ENCODE measurements around the gene MXD3. TPM values are rescaled to one million over a fixed set of nuclear protein-coding genes. Genes with fewer than 3 reads are reported as not detected.

The MXD3 gene
- total and polyA plus RNA-seq, 2 donors (not counting 1 experiment from before 2014, with no cell fraction given), result 11.5 to 14.8 TPM

GRCh38 chr5:177295924-177296323, 15.8 kb downstream of the MXD3 start:
- H3K4me1 ChIP-seq (ENCODE audit: control insufficient read depth in 2 of 2, insufficient read depth in 2 of 2, low read length in 2 of 2), result peaks cover 44 to 62% of the 10 kb centered on the region in 2 donors
- no peaks in the 10 kb centered on the region for H3K9me3 ChIP-seq (ENCODE audit: control extremely low read depth in 1 of 3, control insufficient read depth in 2 of 3, insufficient read depth in 1 of 3, low read length in 2 of 3)
- H2AFZ ChIP-seq (ENCODE audit: insufficient read depth, low read depth, low read length, poor library complexity, severe bottlenecking), result no peak overlapping the region
- H3K4me3 ChIP-seq (ENCODE audit: control extremely low read depth in 1 of 5, extremely low read depth in 1 of 5, insufficient read depth in 1 of 5, low read depth in 2 of 5, low read length in 4 of 5), result no peak overlapping the region
- H3K4me2 ChIP-seq (replicated peaks; ENCODE audit: low read depth, low read length, poor library complexity, severe bottlenecking), result peak overlapping the region; percentile 58
- no peaks in the 10 kb centered on the region for H3K27me3 Mint-ChIP-seq
- no peaks in the 10 kb centered on the region for H3K9me3 Mint-ChIP-seq (ENCODE audit: insufficient read depth)
- POLR2A ChIA-PET, result interaction anchor here (0.6 to 1.0 kb wide), 2 partner anchors 7 to 123 kb away, joined by 3 to 8 read pairs; no protein-coding TSS in a partner anchor
- intact Hi-C loops (cut with micrococcal nuclease), result no loop called here
- ATAC-seq (ENCODE audit: low read depth) (no peak), DNase-seq (peak; percentile 37)
- peak overlapping the region; percentile 59 for H3K4me3 Mint-ChIP-seq
- H3K27me3 ChIP-seq (replicated peaks in 1 of 4; ENCODE audit: control extremely low read depth in 1 of 4, control insufficient read depth in 3 of 4, insufficient read depth in 4 of 4, low read length in 3 of 4), result no peaks in the 10 kb centered on the region
- TF ChIP-seq CTCF (IDR thresholded peaks at IDR 0.05), result no peak
- TF ChIP-seq EZH2 (IDR thresholded peaks at IDR 0.05; ENCODE audit: borderline replicate concordance, insufficient read depth, low read depth, low read length, poor library complexity, severe bottlenecking), result no peak
- H3K36me3 ChIP-seq (replicated peaks in 1 of 2; ENCODE audit: control extremely low read depth in 1 of 2, control insufficient read depth in 1 of 2, extremely low read depth in 1 of 2, insufficient read depth in 2 of 2, low read length in 1 of 2), result peaks cover 20 to 44% of the 10 kb centered on the region in 2 experiments
- peak overlapping the region; percentile 54 for H3K27ac Mint-ChIP-seq
- H3K79me2 ChIP-seq (ENCODE audit: control insufficient read depth, insufficient read depth, low read length), result peaks cover 4% of the 10 kb centered on the region
- no peak overlapping the region for H3K9ac ChIP-seq (ENCODE audit: low read length)
- CTCF ChIA-PET, result interaction anchor here (0.5 to 1.9 kb wide), 2 partner anchors 13 to 738 kb away, joined by 3 to 6 read pairs; no protein-coding TSS in a partner anchor
- no peaks in the 10 kb centered on the region for H4K20me1 ChIP-seq (ENCODE audit: control insufficient read depth, insufficient read depth, low read length, poor library complexity, severe bottlenecking)
- WGBS (ENCODE audit: insufficient coverage), result 39% methylated on average over 7 of the region's 9 CpGs
- H3K4me1 Mint-ChIP-seq, result peaks cover 57% of the 10 kb centered on the region
- H3K27ac ChIP-seq (ENCODE audit: low read length in 2 of 2), result peak overlapping the region in 1 of 2 donors; percentile 54

- Histone ChIP-seq H3K27ac (ENCODE audit: low read length in 2 of 2) (peak overlapping the region in 1 of 2 donors; percentile 54), H3K9me3 (ENCODE audit: control extremely low read depth in 1 of 3, control insufficient read depth in 2 of 3, insufficient read depth in 1 of 3, low read length in 2 of 3) (no peaks in the 10 kb centered on the region), H3K4me3 (ENCODE audit: control extremely low read depth in 1 of 5, extremely low read depth in 1 of 5, insufficient read depth in 1 of 5, low read depth in 2 of 5, low read length in 4 of 5) (no peak overlapping the region), H3K79me2 (ENCODE audit: control insufficient read depth, insufficient read depth, low read length) (peaks cover 4% of the 10 kb centered on the region), H3K36me3 (replicated peaks in 1 of 2; ENCODE audit: control extremely low read depth in 1 of 2, control insufficient read depth in 1 of 2, extremely low read depth in 1 of 2, insufficient read depth in 2 of 2, low read length in 1 of 2) (peaks cover 20 to 49% of the 10 kb centered on the region in 2 experiments), H3K4me2 (replicated peaks; ENCODE audit: low read depth, low read length, poor library complexity, severe bottlenecking) (no peak overlapping the region), H2AFZ (ENCODE audit: insufficient read depth, low read depth, low read length, poor library complexity, severe bottlenecking) (no peak overlapping the region), H4K20me1 (ENCODE audit: control insufficient read depth, insufficient read depth, low read length, poor library complexity, severe bottlenecking) (no peaks in the 10 kb centered on the region), H3K9ac (ENCODE audit: low read length) (no peak overlapping the region), H3K4me1 (ENCODE audit: control insufficient read depth in 2 of 2, insufficient read depth in 2 of 2, low read length in 2 of 2) (peaks cover 38 to 58% of the 10 kb centered on the region in 2 donors), H3K27me3 (replicated peaks in 1 of 4; ENCODE audit: control extremely low read depth in 1 of 4, control insufficient read depth in 3 of 4, insufficient read depth in 4 of 4, low read length in 3 of 4) (no peaks in the 10 kb centered on the region)
- WGBS (ENCODE audit: insufficient coverage), result 95% methylated on average over 3 of the region's 3 CpGs
- Mint-ChIP-seq H3K4me3 (no peak overlapping the region), H3K27me3 (no peaks in the 10 kb centered on the region), H3K4me1 (peaks cover 52% of the 10 kb centered on the region), H3K9me3 (ENCODE audit: insufficient read depth) (no peaks in the 10 kb centered on the region), H3K27ac (peak overlapping the region; percentile 71)
- TF ChIP-seq CTCF (IDR thresholded peaks at IDR 0.05) (no peak), EZH2 (IDR thresholded peaks at IDR 0.05; ENCODE audit: borderline replicate concordance, insufficient read depth, low read depth, low read length, poor library complexity, severe bottlenecking) (no peak)
- CTCF ChIA-PET, result interaction anchor here (0.8 to 1.9 kb wide), 2 partner anchors 14 to 15 kb away, joined by 3 to 6 read pairs; no protein-coding TSS in a partner anchor
- ATAC-seq (ENCODE audit: low read depth) (no peak), DNase-seq (no peak)
- intact Hi-C loops (cut with micrococcal nuclease), result no loop called here
- POLR2A ChIA-PET, result interaction anchor here (1.0 kb wide), 1 partner anchor 8 kb away, joined by 3 read pairs; no protein-coding TSS in a partner anchor
Observed at GRCh38 chr5:177294632-177295031, 17.1 kb downstream of the MXD3 start.

All from B cell (primary cell).